NCI-H2196 (cell line): ENCODE data around the gene SLC36A2.
"Not testable (repeated sequence)": the region's sequence is repeated elsewhere in the genome, so short reads cannot be mapped to it uniquely, and the experiment has no call there.

ENCODE experiments used
- DNase-seq: peaks from one replicate; lab custom pipeline; 2025; ENCODE audit not compliant: unreplicated experiment; lab: John Stamatoyannopoulos, UW

The SLC36A2 gene

GRCh38 chr5:151327585-151327984 lies 19.8 kb downstream of the SLC36A2 start:
- DNase-seq, result no peak

- no peak for DNase-seq
Measured at GRCh38 chr5:151326266-151326665, 21.1 kb downstream of the SLC36A2 start.

GRCh38 chr5:151320481-151320880 lies 26.9 kb downstream of the SLC36A2 start:
- DNase-seq, result no peak

GRCh38 chr5:151318850-151319732 lies 28.3 kb downstream of the SLC36A2 start:
- no peak for DNase-seq

GRCh38 chr5:151317871-151318270 lies 29.5 kb downstream of the SLC36A2 start:
- DNase-seq, result no peak

GRCh38 chr5:151315998-151316597 lies 31.3 kb downstream of the SLC36A2 start:
- peak; percentile 80 for DNase-seq

GRCh38 chr5:151313357-151313756 lies 34.0 kb downstream of the SLC36A2 start:
- no peak for DNase-seq

- no peak for DNase-seq
Measured at GRCh38 chr5:151312756-151313324, 34.5 kb downstream of the SLC36A2 start.

- no peak for DNase-seq
Measured at GRCh38 chr5:151310932-151311331, 36.4 kb downstream of the SLC36A2 start.

- not testable (repeated sequence) for DNase-seq
Measured at GRCh38 chr5:151309821-151310220, 37.5 kb downstream of the SLC36A2 start.

- DNase-seq, result not testable (repeated sequence)
Measured at GRCh38 chr5:151309266-151309665, 38.1 kb downstream of the SLC36A2 start.

GRCh38 chr5:151303666-151304065 lies 43.7 kb downstream of the SLC36A2 start, which contains the start of gene SLC36A3:
Gene SLC36A3, minus strand, starts transcription at chr5:151303766. Its CDS starts 412 bp downstream, at chr5:151303354.
- DNase-seq, result no peak

GRCh38 chr5:151298063-151298855 lies 49.1 kb downstream of the SLC36A2 start:
- DNase-seq, result peak; percentile 8

GRCh38 chr5:151296974-151297373 lies 50.4 kb downstream of the SLC36A2 start:
- no peak for DNase-seq

- DNase-seq, result no peak
Measured at GRCh38 chr5:151296478-151296830, 50.9 kb downstream of the SLC36A2 start.

- DNase-seq, result no peak
Measured at GRCh38 chr5:151295791-151296477, 51.4 kb downstream of the SLC36A2 start.

GRCh38 chr5:151295138-151295537 lies 52.2 kb downstream of the SLC36A2 start:
- DNase-seq, result no peak

GRCh38 chr5:151293624-151294023 lies 53.7 kb downstream of the SLC36A2 start:
- no peak for DNase-seq

- DNase-seq, result peak; percentile 6
Measured at GRCh38 chr5:151288180-151288579, 59.2 kb downstream of the SLC36A2 start.

- no peak for DNase-seq
Measured at GRCh38 chr5:151286246-151286645, 61.1 kb downstream of the SLC36A2 start.

GRCh38 chr5:151285683-151286082 lies 61.7 kb downstream of the SLC36A2 start:
- no peak for DNase-seq
